Measurements from ENCODE around the gene FAM78A. TPM values are rescaled to one million over a fixed set of nuclear protein-coding genes. Genes with fewer than 3 reads are reported as not detected.

Gene FAM78A
- total RNA-seq, 1 donor = 0.36 TPM

GRCh38 chr9:131236761-131237160 is 39.5 kb downstream of the FAM78A start:
- H3K27ac ChIP-seq (ENCODE audit: low read depth, low read length) = no peak overlapping the region
- TF ChIP-seq CTCF (IDR thresholded peaks at IDR 0.05; ENCODE audit: extremely low read depth, low read depth, low read length) = no peak
- H3K9me3 ChIP-seq (ENCODE audit: low read depth, low read length) = no peaks in the 10 kb centered on the region
- H3K4me2 ChIP-seq (ENCODE audit: insufficient read depth, low read length) = no peak overlapping the region
- no peaks in the 10 kb centered on the region for H4K20me1 ChIP-seq (ENCODE audit: insufficient read depth, low read length)
- peaks cover 20% of the 10 kb centered on the region for H3K36me3 ChIP-seq (ENCODE audit: insufficient read depth, low read length)
- H3K27me3 ChIP-seq (ENCODE audit: insufficient read depth, low read length) = no peaks in the 10 kb centered on the region
- H2AFZ ChIP-seq (ENCODE audit: low read length) = no peak overlapping the region
- H3K4me3 ChIP-seq (ENCODE audit: insufficient read depth, low read length) = no peak overlapping the region
- no peak for DNase-seq (ENCODE audit: insufficient read length, low spot score, missing footprints)
- H3K79me2 ChIP-seq (ENCODE audit: insufficient read depth, low read length) = no peaks in the 10 kb centered on the region
- peaks cover 18% of the 10 kb centered on the region for H3K4me1 ChIP-seq (ENCODE audit: insufficient read depth, low read length)

GRCh38 chr9:131236161-131236560 is 40.1 kb downstream of the FAM78A start:
- Histone ChIP-seq H4K20me1 (ENCODE audit: insufficient read depth, low read length) (no peaks in the 10 kb centered on the region), H3K27ac (ENCODE audit: low read depth, low read length) (no peak overlapping the region), H3K27me3 (ENCODE audit: insufficient read depth, low read length) (no peaks in the 10 kb centered on the region), H3K4me3 (ENCODE audit: insufficient read depth, low read length) (no peak overlapping the region), H3K9me3 (ENCODE audit: low read depth, low read length) (no peaks in the 10 kb centered on the region), H3K79me2 (ENCODE audit: insufficient read depth, low read length) (no peaks in the 10 kb centered on the region), H3K4me2 (ENCODE audit: insufficient read depth, low read length) (no peak overlapping the region), H3K36me3 (ENCODE audit: insufficient read depth, low read length) (peaks cover 25% of the 10 kb centered on the region), H3K4me1 (ENCODE audit: insufficient read depth, low read length) (peaks cover 18% of the 10 kb centered on the region), H2AFZ (ENCODE audit: low read length) (no peak overlapping the region)
- no peak for DNase-seq (ENCODE audit: insufficient read length, low spot score, missing footprints)
- TF ChIP-seq CTCF (IDR thresholded peaks at IDR 0.05; ENCODE audit: extremely low read depth, low read depth, low read length) = no peak

- H3K27me3 ChIP-seq (ENCODE audit: insufficient read depth, low read length) = no peaks in the 10 kb centered on the region
- no peak overlapping the region for H2AFZ ChIP-seq (ENCODE audit: low read length)
- peaks cover 18% of the 10 kb centered on the region for H3K4me1 ChIP-seq (ENCODE audit: insufficient read depth, low read length)
- H3K36me3 ChIP-seq (ENCODE audit: insufficient read depth, low read length) = peaks cover 30% of the 10 kb centered on the region
- TF ChIP-seq CTCF (IDR thresholded peaks at IDR 0.05; ENCODE audit: extremely low read depth, low read depth, low read length) = no peak
- H3K4me2 ChIP-seq (ENCODE audit: insufficient read depth, low read length) = no peak overlapping the region
- H4K20me1 ChIP-seq (ENCODE audit: insufficient read depth, low read length) = no peaks in the 10 kb centered on the region
- no peaks in the 10 kb centered on the region for H3K9me3 ChIP-seq (ENCODE audit: low read depth, low read length)
- no peak overlapping the region for H3K4me3 ChIP-seq (ENCODE audit: insufficient read depth, low read length)
- H3K79me2 ChIP-seq (ENCODE audit: insufficient read depth, low read length) = no peaks in the 10 kb centered on the region
- H3K27ac ChIP-seq (ENCODE audit: low read depth, low read length) = no peak overlapping the region
- no peak for DNase-seq (ENCODE audit: insufficient read length, low spot score, missing footprints)
Measured at GRCh38 chr9:131235480-131235851, 40.8 kb downstream of the FAM78A start.

- no peak overlapping the region for H2AFZ ChIP-seq (ENCODE audit: low read length)
- no peak for TF ChIP-seq CTCF (IDR thresholded peaks at IDR 0.05; ENCODE audit: extremely low read depth, low read depth, low read length)
- H3K79me2 ChIP-seq (ENCODE audit: insufficient read depth, low read length) = no peaks in the 10 kb centered on the region
- H3K4me2 ChIP-seq (ENCODE audit: insufficient read depth, low read length) = no peak overlapping the region
- H3K36me3 ChIP-seq (ENCODE audit: insufficient read depth, low read length) = peaks cover 36% of the 10 kb centered on the region
- no peak for DNase-seq (ENCODE audit: insufficient read length, low spot score, missing footprints)
- no peak overlapping the region for H3K4me3 ChIP-seq (ENCODE audit: insufficient read depth, low read length)
- no peak overlapping the region for H3K27ac ChIP-seq (ENCODE audit: low read depth, low read length)
- peaks cover 18% of the 10 kb centered on the region for H3K4me1 ChIP-seq (ENCODE audit: insufficient read depth, low read length)
- no peaks in the 10 kb centered on the region for H3K27me3 ChIP-seq (ENCODE audit: insufficient read depth, low read length)
- no peaks in the 10 kb centered on the region for H4K20me1 ChIP-seq (ENCODE audit: insufficient read depth, low read length)
- no peaks in the 10 kb centered on the region for H3K9me3 ChIP-seq (ENCODE audit: low read depth, low read length)
Measured at GRCh38 chr9:131234799-131235479, 41.4 kb downstream of the FAM78A start.

Data from osteoblast (primary cell).